Stimulated activated CD8-positive, alpha-beta memory T cell treated with anti-CD3 and anti-CD28 coated beads, Interleukin-4, amount 100 ng/mL, for 48 hours (primary cell): ENCODE measurements around the gene CYP11A1.

Experiments
- DNase-seq: peaks from one replicate; pipeline ENCODE4 v3.0.0-alpha.2; 2020

The CYP11A1 gene

GRCh38 chr15:74387141-74387541 lies 19.7 kb upstream of the CYP11A1 start:
- no peak for DNase-seq

- DNase-seq: no peak
These were observed 19.2 kb upstream of the CYP11A1 start for GRCh38 chr15:74386496-74387140.

- DNase-seq: no peak
These were observed 18.3 kb upstream of the CYP11A1 start for GRCh38 chr15:74385733-74386132.

GRCh38 chr15:74384881-74385643 lies 17.6 kb upstream of the CYP11A1 start:
- DNase-seq: peak; percentile 80

GRCh38 chr15:74384566-74384880 lies 17.1 kb upstream of the CYP11A1 start:
- no peak for DNase-seq

- peak; percentile 92 for DNase-seq
These were observed 16.5 kb upstream of the CYP11A1 start for GRCh38 chr15:74383695-74384565.

GRCh38 chr15:74383286-74383685 lies 15.8 kb upstream of the CYP11A1 start:
- no peak for DNase-seq

- peak; percentile 91 for DNase-seq
These were observed 14.8 kb upstream of the CYP11A1 start for GRCh38 chr15:74382004-74382816.

- DNase-seq: peak; percentile 22
These were observed 14.0 kb upstream of the CYP11A1 start for GRCh38 chr15:74381481-74381880.

GRCh38 chr15:74381190-74381453 lies 13.7 kb upstream of the CYP11A1 start:
- DNase-seq: no peak

- no peak for DNase-seq
These were observed 13.1 kb upstream of the CYP11A1 start for GRCh38 chr15:74380361-74381189.

GRCh38 chr15:74378848-74379247 lies 11.4 kb upstream of the CYP11A1 start:
- peak; percentile 84 for DNase-seq

GRCh38 chr15:74377831-74378766 lies 10.7 kb upstream of the CYP11A1 start:
- no peak for DNase-seq

- no peak for DNase-seq
These were observed 9.6 kb upstream of the CYP11A1 start for GRCh38 chr15:74376825-74377581.

- no peak for DNase-seq
These were observed 8.8 kb upstream of the CYP11A1 start for GRCh38 chr15:74376226-74376625.

- DNase-seq: peak; percentile 94
These were observed 7.9 kb upstream of the CYP11A1 start for GRCh38 chr15:74375303-74375693.

- DNase-seq: no peak
These were observed 7.3 kb upstream of the CYP11A1 start for GRCh38 chr15:74374648-74375302.

- DNase-seq: peak; percentile 96
These were observed 6.5 kb upstream of the CYP11A1 start for GRCh38 chr15:74373731-74374647.
